Amniotic epithelial cell (primary cell): ENCODE measurements around the gene SLC29A3.

Experiments used
- DNase-seq: peaks from one replicate; pipeline ENCODE4 v3.0.0-alpha.2; 2010; ENCODE audit warnings: low read depth

Gene SLC29A3

GRCh38 chr10:71301371-71301916, 17.6 kb upstream of the SLC29A3 start:
- no peak for DNase-seq

GRCh38 chr10:71302451-71302850, 16.6 kb upstream of the SLC29A3 start:
- DNase-seq, result no peak

- peak; percentile 64 for DNase-seq
Measured at GRCh38 chr10:71302874-71303568, 16.0 kb upstream of the SLC29A3 start.

- no peak for DNase-seq
Measured at GRCh38 chr10:71303569-71303907, 15.5 kb upstream of the SLC29A3 start.

- DNase-seq, result no peak
Measured at GRCh38 chr10:71304914-71305313, 14.1 kb upstream of the SLC29A3 start.

GRCh38 chr10:71306979-71307378, 12.1 kb upstream of the SLC29A3 start:
- DNase-seq, result no peak

- DNase-seq, result no peak
Measured at GRCh38 chr10:71307469-71308085, 11.5 kb upstream of the SLC29A3 start.

GRCh38 chr10:71308244-71308643, 10.8 kb upstream of the SLC29A3 start:
- DNase-seq, result no peak

GRCh38 chr10:71308985-71309384, 10.1 kb upstream of the SLC29A3 start:
- DNase-seq, result no peak

- DNase-seq, result no peak
Measured at GRCh38 chr10:71309919-71310318, 9.1 kb upstream of the SLC29A3 start.

- DNase-seq, result peak; percentile 16
Measured at GRCh38 chr10:71312220-71312619, 6.8 kb upstream of the SLC29A3 start.

GRCh38 chr10:71312811-71313789, 6.0 kb upstream of the SLC29A3 start:
- peak; percentile 80 for DNase-seq

- DNase-seq, result peak; percentile 19
Measured at GRCh38 chr10:71314028-71314693, 4.9 kb upstream of the SLC29A3 start.

- no peak for DNase-seq
Measured at GRCh38 chr10:71314694-71315225, 4.3 kb upstream of the SLC29A3 start.

- peak; percentile 33 for DNase-seq
Measured at GRCh38 chr10:71316056-71316785, 2.8 kb upstream of the SLC29A3 start.

- DNase-seq, result no peak
Measured at GRCh38 chr10:71316786-71317160, 2.3 kb upstream of the SLC29A3 start.

GRCh38 chr10:71317739-71318138, 1.3 kb upstream of the SLC29A3 start:
- DNase-seq, result no peak

- DNase-seq, result no peak
Measured at GRCh38 chr10:71319800-71320392, 837 bp downstream of the SLC29A3 start.

GRCh38 chr10:71320592-71320991, 1.5 kb downstream of the SLC29A3 start:
- DNase-seq, result no peak

- DNase-seq, result no peak
Measured at GRCh38 chr10:71321386-71321785, 2.3 kb downstream of the SLC29A3 start.

- peak; percentile 49 for DNase-seq
Measured at GRCh38 chr10:71323407-71323806, 4.3 kb downstream of the SLC29A3 start.
